ENCODE data around the gene THSD4.

DNA sequence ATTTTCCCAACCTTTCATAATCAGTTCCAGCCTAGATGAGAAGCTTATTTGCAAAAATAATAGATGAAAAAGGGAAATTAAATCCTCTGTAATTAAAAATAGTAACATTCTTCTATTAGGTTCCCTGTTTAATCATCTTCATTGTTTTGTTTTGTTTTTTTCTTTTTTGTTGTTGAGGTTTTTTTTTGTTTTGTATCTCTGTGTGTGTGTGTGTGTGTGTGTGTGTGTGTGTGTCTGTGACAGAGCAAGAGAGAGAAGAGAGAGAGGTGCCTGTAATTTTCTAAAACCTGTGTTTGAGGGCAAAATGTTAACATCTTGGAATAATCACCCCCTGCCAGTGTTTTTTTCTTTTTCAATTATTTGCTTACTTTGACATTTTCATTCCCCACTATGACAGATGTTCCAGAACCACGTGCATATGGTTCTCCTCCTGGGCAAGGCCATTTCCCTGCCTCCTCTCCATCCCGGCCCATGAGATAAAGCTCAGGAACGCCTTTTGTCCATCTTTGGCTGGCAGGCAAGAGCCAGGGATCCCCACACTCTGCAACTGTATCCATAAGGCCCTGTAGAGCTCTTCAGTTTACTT, 573.3 kb downstream of the THSD4 start:
- TF ChIP-seq TAF1 (IDR thresholded peaks at IDR 0.05; ENCODE audit: borderline replicate concordance, low read depth, low read length) = no peak
- TF ChIP-seq POLR2A (IDR thresholded peaks at IDR 0.05; ENCODE audit: low read depth, low read length) = no peak
